ENCODE data around the gene URB1. TPM values are rescaled to one million over a fixed set of nuclear protein-coding genes. Genes with fewer than 3 reads are reported as not detected.

The URB1 gene
- total RNA-seq, 4 donors from 2014 or later: 13.7 to 17.7 (median 15.2) TPM

GRCh38 chr21:32308696-32309095, 84.1 kb downstream of the URB1 start:
- in situ Hi-C loops (cut with MboI; ENCODE audit: low sequenced_read_pairs in 4 of 4) (no loop called here), intact Hi-C loops (cut with DNase I; ENCODE audit: low total_unique reads) (no loop called here)
- no peaks in the 10 kb centered on the region for H3K27me3 ChIP-seq
- no peak for TF ChIP-seq CTCF (IDR thresholded peaks at IDR 0.05 in 4 of 5, conservative IDR thresholded peaks at IDR 0.05 in 1 of 5)
- no peak for TF ChIP-seq POLR2A (IDR thresholded peaks at IDR 0.05)
- no peaks in the 10 kb centered on the region for H3K4me1 ChIP-seq
- peaks cover 0 to 3% of the 10 kb centered on the region in 2 donors for H3K36me3 ChIP-seq
- no peak overlapping the region for H3K27ac ChIP-seq
- DNase-seq (no peak), ATAC-seq (no peak)
- H3K4me3 ChIP-seq: no peak overlapping the region
- H3K9me3 ChIP-seq: no peaks in the 10 kb centered on the region

- in situ Hi-C loops (cut with MboI; ENCODE audit: low sequenced_read_pairs in 4 of 4): no loop called here
- no peak for DNase-seq
- ATAC-seq: no peak
- no peak overlapping the region for H3K4me3 ChIP-seq
- TF ChIP-seq POLR2A (IDR thresholded peaks at IDR 0.05): no peak
- no peak for TF ChIP-seq CTCF (IDR thresholded peaks at IDR 0.05 in 4 of 5, conservative IDR thresholded peaks at IDR 0.05 in 1 of 5)
- no peaks in the 10 kb centered on the region for H3K9me3 ChIP-seq
- no peaks in the 10 kb centered on the region for H3K36me3 ChIP-seq
- intact Hi-C loops (cut with DNase I; ENCODE audit: low total_unique reads): no loop called here
- no peak overlapping the region for H3K27ac ChIP-seq
- H3K27me3 ChIP-seq: no peaks in the 10 kb centered on the region
- H3K4me1 ChIP-seq: no peaks in the 10 kb centered on the region
Observed at GRCh38 chr21:32307706-32308105, 85.1 kb downstream of the URB1 start.

GRCh38 chr21:32306021-32306780, 86.6 kb downstream of the URB1 start:
- H3K4me3 ChIP-seq: no peak overlapping the region
- H3K9me3 ChIP-seq: no peaks in the 10 kb centered on the region
- intact Hi-C loops (cut with DNase I; ENCODE audit: low total_unique reads): no loop called here
- DNase-seq (no peak), ATAC-seq (no peak)
- H3K4me1 ChIP-seq: no peaks in the 10 kb centered on the region
- H3K36me3 ChIP-seq: no peaks in the 10 kb centered on the region
- in situ Hi-C loops (cut with MboI; ENCODE audit: low sequenced_read_pairs in 4 of 4): no loop called here
- H3K27ac ChIP-seq: no peak overlapping the region
- TF ChIP-seq CTCF (IDR thresholded peaks at IDR 0.05 in 4 of 5, conservative IDR thresholded peaks at IDR 0.05 in 1 of 5): no peak
- TF ChIP-seq POLR2A (IDR thresholded peaks at IDR 0.05): no peak
- H3K27me3 ChIP-seq: no peaks in the 10 kb centered on the region

- no peak overlapping the region for H3K27ac ChIP-seq
- TF ChIP-seq POLR2A (IDR thresholded peaks at IDR 0.05): no peak
- no peak for TF ChIP-seq CTCF (IDR thresholded peaks at IDR 0.05 in 4 of 5, conservative IDR thresholded peaks at IDR 0.05 in 1 of 5)
Observed at GRCh38 chr21:32304998-32305397, 87.8 kb downstream of the URB1 start.

GRCh38 chr21:32303385-32303784, 89.4 kb downstream of the URB1 start:
- in situ Hi-C loops (cut with MboI; ENCODE audit: low sequenced_read_pairs in 4 of 4): no loop called here
- TF ChIP-seq POLR2A (IDR thresholded peaks at IDR 0.05) (no peak), CTCF (IDR thresholded peaks at IDR 0.05 in 4 of 5, conservative IDR thresholded peaks at IDR 0.05 in 1 of 5) (no peak)
- no peak for ATAC-seq

More at GRCh38 chr21:32304998-32305397, 87.8 kb downstream of the URB1 start:
- no peaks in the 10 kb centered on the region for H3K27me3 ChIP-seq
- H3K4me3 ChIP-seq: no peak overlapping the region
- ATAC-seq (no peak), DNase-seq (no peak)
- H3K9me3 ChIP-seq: no peaks in the 10 kb centered on the region
- in situ Hi-C loops (cut with MboI; ENCODE audit: low sequenced_read_pairs in 4 of 4) (no loop called here), intact Hi-C loops (cut with DNase I; ENCODE audit: low total_unique reads) (no loop called here)
- no peaks in the 10 kb centered on the region for H3K36me3 ChIP-seq
- H3K4me1 ChIP-seq: no peaks in the 10 kb centered on the region

More at GRCh38 chr21:32303385-32303784, 89.4 kb downstream of the URB1 start:
- H3K27ac ChIP-seq: no peak overlapping the region
- no peaks in the 10 kb centered on the region for H3K9me3 ChIP-seq
- no peaks in the 10 kb centered on the region for H3K4me1 ChIP-seq
- no peaks in the 10 kb centered on the region for H3K27me3 ChIP-seq
- no peaks in the 10 kb centered on the region for H3K36me3 ChIP-seq
- no peak for DNase-seq
- intact Hi-C loops (cut with DNase I; ENCODE audit: low total_unique reads): no loop called here
- H3K4me3 ChIP-seq: no peak overlapping the region

Measured in gastrocnemius medialis (tissue), 4 donors.